Activated CD4-positive, alpha-beta T cell treated with anti-CD3 and anti-CD28 coated beads, Interleukin-2, amount 50 U/mL, for 4 hours (primary cell): ENCODE data around the gene PC.
"Not testable (repeated sequence)": the region's sequence is repeated elsewhere in the genome, so short reads cannot be mapped to it uniquely, and the experiment has no call there.

ENCODE experiments used
- DNase-seq, 2 experiments: peaks; one replicate each; pipeline ENCODE4 v3.0.0-alpha.2; 2020

Gene PC

DNA sequence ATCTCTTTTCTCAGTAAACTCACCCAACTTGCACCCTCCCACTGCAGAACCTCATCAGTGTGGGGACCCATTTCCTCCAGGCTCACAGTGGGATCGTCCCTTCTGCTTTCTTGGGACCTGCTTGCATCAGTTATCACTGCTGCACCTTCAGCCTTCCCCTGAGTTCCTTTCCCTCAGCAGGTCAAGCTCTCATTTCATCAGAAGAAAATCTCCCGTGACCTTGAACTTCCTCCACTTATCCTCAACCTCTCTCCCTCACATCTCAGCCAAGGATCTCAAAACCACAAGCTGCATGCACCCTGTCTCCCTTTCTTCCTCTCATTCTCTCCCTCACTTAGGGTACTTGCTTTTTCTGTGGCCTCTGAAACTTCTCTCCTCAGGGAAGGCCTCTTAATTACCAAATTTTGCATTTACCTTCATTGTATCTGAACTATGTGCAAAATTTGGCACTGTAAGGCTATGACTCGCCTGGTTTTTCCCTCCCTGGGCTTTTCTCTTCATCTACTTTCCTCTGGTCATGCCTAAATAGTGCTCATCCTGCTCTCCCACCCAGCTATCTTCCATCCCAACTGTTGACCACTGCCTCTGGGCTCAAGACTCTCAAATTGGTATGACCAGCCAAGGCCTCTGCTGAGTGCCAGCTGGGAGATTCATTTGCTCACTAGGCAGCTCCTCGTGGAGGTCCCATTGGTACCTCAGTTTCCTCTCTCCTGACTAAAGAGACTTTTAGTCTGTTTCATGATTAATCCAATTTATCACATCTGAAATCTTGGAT lies 117.7 kb downstream of the PC start:
- DNase-seq = no peak

- DNase-seq = no peak
These were observed 122.3 kb downstream of the PC start for GRCh38 chr11:66835768-66836405.

GRCh38 chr11:66834943-66835342 lies 123.2 kb downstream of the PC start:
- no peak for DNase-seq

DNA sequence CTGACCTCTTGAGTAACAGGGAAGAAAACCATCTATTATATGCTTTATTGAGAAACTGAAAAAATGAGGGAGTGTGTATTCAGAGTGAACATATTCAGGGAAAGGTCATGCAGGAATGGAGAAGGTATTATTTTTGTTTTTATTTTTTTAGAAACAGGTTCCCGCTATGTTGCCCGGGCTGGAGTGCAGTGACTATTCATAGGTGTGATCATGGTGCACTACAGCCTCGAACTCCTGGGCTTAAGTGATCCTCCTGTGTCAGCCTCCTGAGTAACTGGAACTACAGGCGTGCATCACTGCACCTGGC lies 123.7 kb downstream of the PC start:
- DNase-seq = no peak

- DNase-seq = not testable (repeated sequence)
These were observed 133.6 kb downstream of the PC start for GRCh38 chr11:66824573-66824972.

GRCh38 chr11:66823700-66824099 lies 134.5 kb downstream of the PC start:
- no peak for DNase-seq

DNA sequence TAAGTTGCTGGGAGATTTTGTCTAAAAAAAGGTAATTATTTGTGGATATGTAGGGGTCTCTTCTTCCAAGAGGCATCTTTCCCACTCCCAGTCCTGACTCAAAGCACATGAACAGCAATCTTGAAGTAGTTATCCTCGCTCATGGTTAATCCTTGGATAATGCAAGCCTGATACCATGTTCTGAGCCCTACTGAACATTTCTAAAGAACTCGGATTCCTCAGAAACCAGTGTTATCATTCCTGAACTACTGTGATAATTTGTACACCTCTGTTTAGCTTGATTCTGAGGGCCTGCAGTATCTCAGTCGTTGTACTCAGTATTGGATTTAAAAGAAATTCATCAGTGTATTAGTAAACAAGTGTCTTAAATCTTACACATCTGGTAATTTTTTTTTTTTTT lies 137.3 kb downstream of the PC start:
- DNase-seq = no peak

GRCh38 chr11:66820381-66820780 lies 137.8 kb downstream of the PC start:
- no peak for DNase-seq

- DNase-seq = no peak
These were observed 139.8 kb downstream of the PC start for GRCh38 chr11:66818231-66818955.

DNA sequence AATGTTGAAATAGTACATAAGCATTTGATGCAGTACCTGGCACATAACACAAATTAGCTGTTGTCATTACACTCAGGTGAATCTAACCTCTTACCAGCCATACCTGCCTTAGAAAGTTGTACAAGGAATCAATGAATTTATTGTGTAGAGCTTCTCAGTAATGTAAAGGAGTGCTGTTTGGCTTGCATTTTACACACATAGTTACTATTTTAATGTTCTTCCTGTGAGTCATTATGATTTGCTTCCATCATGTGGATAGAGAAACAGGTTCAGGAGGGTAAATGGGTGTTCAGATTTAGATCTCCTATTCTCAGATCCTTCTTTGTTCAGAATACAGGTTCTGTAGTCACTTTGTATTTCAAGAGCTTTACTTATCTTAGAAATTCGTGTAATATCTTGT lies 142.5 kb downstream of the PC start:
- no peak for DNase-seq

DNA sequence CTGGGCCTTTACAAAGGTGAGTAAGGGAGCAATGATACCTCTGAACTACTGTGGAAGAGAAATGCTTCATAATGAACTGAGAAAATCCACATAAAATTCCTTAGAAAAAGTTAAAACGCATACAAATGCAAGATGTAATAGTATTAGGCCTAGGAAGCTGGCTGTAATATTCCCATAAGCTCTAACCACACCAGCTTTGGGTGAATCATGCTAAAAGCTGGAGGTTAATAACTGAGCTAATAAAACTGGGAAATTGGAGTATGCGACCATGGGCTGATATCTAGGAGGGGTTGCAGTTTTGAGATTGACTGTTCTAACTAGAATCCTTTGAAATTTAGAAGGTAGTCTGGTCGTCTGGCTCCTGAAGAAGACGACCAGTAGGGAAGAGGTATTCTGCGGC lies 143.5 kb downstream of the PC start:
- no peak for DNase-seq

DNA sequence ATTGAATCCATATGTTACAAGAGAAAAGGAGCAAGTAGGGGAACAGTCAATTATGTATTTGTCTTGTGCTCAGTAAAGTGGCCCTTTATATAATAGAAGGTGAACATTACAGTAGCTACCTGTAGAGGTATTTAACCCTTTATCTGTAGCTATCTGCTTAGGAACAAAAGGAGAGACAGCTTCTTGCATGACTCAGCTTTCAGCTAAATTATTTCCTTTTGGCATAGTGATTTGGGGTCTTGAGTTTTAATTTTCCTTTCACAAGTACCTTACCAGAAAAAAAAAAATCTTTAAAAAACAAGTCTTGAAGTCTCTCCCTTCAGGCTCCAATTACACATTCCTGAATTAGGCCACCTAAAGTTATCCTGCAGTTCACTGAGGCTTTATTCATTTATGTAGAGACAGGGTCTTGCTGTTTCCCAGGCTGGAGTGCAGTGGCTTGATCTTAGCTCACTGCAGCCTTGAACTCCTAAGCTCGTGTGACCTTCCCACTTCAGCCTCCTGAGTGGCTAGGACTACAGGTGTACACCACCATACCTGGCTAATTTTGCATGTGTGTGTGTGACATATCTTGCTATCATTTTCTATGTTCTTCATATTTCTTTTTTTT lies 147.5 kb downstream of the PC start:
- no peak for DNase-seq

DNA sequence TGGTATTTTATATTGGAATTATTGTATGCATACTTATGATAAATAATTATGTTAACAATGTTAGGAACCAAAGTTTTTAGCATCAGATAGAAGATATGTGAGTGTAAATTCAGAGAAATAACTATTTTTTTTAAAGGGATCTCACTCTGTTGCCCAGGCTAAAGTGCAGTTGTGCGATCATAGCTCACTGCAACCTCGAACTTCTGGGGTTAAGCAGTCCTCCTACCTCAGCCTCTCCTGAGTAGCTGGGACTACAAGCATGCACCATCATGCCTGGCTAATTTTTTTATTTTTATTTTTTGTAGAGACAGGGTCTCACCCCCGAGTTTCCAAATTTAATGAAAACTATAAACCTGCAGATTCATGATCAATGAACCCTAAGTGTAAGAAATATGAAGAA lies 148.6 kb downstream of the PC start:
- no peak for DNase-seq

- DNase-seq = no peak
These were observed 157.3 kb downstream of the PC start for GRCh38 chr11:66800720-66801428.

- not testable (repeated sequence) for DNase-seq
These were observed 158.4 kb downstream of the PC start for GRCh38 chr11:66799815-66800214.
